ENCODE results near the gene SLC49A3. TPM values are rescaled to one million over a fixed set of nuclear protein-coding genes. Genes with fewer than 3 reads are reported as not detected.

Gene SLC49A3
- total RNA-seq, 4 donors from 2014 or later, result 7.8 to 20.1 (median 14.4) TPM

DNA sequence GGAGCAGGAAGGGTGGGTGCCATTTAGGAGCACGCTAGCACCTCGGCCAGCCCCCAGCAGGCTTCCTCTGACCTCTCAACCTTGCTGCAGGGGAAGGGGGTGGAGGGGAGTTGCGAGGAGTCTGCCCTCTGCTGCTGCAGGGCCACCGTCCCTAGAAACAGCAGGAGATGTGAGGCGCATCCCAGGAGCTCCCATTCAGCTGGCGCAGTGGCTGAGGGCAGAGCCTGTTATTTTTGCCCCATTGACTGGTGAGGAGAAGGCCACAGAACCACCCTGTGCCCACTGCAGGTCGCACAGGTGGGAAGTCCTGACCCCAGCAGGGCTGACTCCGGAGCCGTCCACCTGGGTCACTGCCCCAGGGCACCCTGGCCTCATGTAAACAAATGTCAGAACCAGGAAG lies 55.5 kb downstream of the SLC49A3 start:
- TF ChIP-seq, protein P1, sequence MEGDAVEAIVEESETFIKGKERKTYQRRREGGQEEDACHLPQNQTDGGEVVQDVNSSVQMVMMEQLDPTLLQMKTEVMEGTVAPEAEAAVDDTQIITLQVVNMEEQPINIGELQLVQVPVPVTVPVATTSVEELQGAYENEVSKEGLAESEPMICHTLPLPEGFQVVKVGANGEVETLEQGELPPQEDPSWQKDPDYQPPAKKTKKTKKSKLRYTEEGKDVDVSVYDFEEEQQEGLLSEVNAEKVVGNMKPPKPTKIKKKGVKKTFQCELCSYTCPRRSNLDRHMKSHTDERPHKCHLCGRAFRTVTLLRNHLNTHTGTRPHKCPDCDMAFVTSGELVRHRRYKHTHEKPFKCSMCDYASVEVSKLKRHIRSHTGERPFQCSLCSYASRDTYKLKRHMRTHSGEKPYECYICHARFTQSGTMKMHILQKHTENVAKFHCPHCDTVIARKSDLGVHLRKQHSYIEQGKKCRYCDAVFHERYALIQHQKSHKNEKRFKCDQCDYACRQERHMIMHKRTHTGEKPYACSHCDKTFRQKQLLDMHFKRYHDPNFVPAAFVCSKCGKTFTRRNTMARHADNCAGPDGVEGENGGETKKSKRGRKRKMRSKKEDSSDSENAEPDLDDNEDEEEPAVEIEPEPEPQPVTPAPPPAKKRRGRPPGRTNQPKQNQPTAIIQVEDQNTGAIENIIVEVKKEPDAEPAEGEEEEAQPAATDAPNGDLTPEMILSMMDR (IDR thresholded peaks at IDR 0.05; ENCODE audit: low read depth), result no peak

DNA sequence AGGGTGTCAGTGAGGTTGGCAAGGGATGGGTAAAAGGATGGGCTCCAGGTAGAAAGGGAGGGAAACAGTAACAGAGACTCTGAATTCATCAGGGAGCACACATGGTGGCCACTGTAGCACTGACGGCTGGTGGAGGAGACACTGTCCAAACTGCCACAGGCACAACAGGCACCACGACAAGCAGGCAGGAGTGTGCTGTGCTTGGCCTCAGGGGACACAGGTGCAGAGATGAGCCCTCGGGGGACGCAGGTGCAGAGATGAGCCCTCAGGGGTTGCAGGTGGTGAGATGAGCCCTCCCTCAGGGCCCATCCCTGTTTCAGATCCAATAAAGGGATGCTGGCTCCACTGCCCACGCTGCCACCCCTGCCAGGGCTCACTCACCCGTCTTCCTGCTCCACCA lies 56.0 kb downstream of the SLC49A3 start:
- TF ChIP-seq, protein P1 (IDR thresholded peaks at IDR 0.05; ENCODE audit: low read depth), result no peak

DNA sequence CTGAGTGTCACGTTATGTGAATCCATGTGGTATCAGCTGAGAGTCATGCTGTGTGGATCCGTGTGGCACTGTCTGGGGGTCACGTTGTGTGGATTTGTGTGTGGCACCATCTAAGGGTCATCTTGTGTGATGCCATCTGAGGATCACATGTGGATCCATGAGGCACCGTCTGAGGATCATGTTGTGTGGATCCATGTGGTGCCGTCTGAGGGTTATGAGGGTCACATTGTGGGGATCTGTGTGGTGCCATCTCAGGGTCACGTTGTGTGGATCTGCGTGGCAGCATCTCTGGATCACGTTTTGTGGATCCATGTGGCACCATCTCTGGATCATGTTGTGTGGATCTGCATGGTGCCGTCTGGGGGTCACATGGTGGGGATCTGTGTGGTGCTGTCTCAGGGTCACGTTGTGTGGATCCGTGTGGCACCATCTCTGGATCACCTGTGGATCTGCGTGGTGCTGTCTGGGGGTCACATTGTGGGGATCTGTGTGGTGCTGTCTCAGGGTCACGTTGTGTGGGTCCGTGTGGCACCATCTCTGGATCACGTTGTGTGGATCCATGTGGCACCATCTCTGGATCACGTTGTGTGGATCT lies 56.7 kb downstream of the SLC49A3 start:
- TF ChIP-seq, protein P1 (IDR thresholded peaks at IDR 0.05; ENCODE audit: low read depth), result no peak

Other genes with a start within 250 kb of the SLC49A3 start
- gene ZNF721, start 190.0 kb downstream of the SLC49A3 start, total RNA-seq, result 10 to 100 TPM; 20.1 to 41.1 (median 28.2) TPM
- 10 to 100 TPM; 47.3 to 69.1 (median 48.9) TPM for gene PIGG, start 189.9 kb downstream of the SLC49A3 start, total RNA-seq
- not detected for gene TMEM271, start 112.9 kb downstream of the SLC49A3 start, total RNA-seq
- 1 to 10 TPM in 3 of 4 donors, not detected in 1; 2.0 to 5.9 (median 3.8) TPM for gene PDE6B, start 63.6 kb downstream of the SLC49A3 start, total RNA-seq
- gene ATP5ME, start 14.9 kb downstream of the SLC49A3 start, total RNA-seq, result 100 to 1,000 TPM; 123 to 273 (median 193) TPM
- gene MYL5, start 14.6 kb downstream of the SLC49A3 start, total RNA-seq, result 10 to 100 TPM; 16.0 to 37.7 (median 20.1) TPM
- 10 to 100 TPM; 36.7 to 72.2 (median 55.0) TPM for gene PCGF3, start 16.7 kb upstream of the SLC49A3 start, total RNA-seq
- gene CPLX1, start 137.0 kb upstream of the SLC49A3 start, total RNA-seq, result 1 to 10 TPM in 1 of 4 donors, under 1 TPM in 3; 0.34 to 3.8 (median 0.74) TPM
- 100 to 1,000 TPM in 1 of 4 donors, 10 to 100 TPM in 3; 37.3 to 124 (median 58.7) TPM for gene GAK, start 243.2 kb upstream of the SLC49A3 start, total RNA-seq
- gene TMEM175, start 243.3 kb upstream of the SLC49A3 start, total RNA-seq, result 10 to 100 TPM; 18.5 to 38.1 (median 21.4) TPM

All from subcutaneous adipose tissue (tissue), 4 donors.